NT2/D1 (cell line): Measurements from ENCODE around the gene PFKP.

Experiments used
- SUZ12 ChIP-seq: IDR thresholded peaks from 2 replicates; pipeline ENCODE4 v1.6.1; 2011; ENCODE audit not compliant: insufficient read length, insufficient read depth; ENCODE audit errors: extremely low read depth
- ZNF274 ChIP-seq: IDR thresholded peaks from 2 replicates; pipeline ENCODE4 v1.6.1; 2011; ENCODE audit warnings: mild to moderate bottlenecking, low read depth, low read length

GRCh38 chr10:3126741-3127346 lies 59.5 kb downstream of the PFKP start:
- TF ChIP-seq ZNF274 = no peak
- TF ChIP-seq SUZ12 = no peak
